ENCODE data around the gene HOXB4.

DNA sequence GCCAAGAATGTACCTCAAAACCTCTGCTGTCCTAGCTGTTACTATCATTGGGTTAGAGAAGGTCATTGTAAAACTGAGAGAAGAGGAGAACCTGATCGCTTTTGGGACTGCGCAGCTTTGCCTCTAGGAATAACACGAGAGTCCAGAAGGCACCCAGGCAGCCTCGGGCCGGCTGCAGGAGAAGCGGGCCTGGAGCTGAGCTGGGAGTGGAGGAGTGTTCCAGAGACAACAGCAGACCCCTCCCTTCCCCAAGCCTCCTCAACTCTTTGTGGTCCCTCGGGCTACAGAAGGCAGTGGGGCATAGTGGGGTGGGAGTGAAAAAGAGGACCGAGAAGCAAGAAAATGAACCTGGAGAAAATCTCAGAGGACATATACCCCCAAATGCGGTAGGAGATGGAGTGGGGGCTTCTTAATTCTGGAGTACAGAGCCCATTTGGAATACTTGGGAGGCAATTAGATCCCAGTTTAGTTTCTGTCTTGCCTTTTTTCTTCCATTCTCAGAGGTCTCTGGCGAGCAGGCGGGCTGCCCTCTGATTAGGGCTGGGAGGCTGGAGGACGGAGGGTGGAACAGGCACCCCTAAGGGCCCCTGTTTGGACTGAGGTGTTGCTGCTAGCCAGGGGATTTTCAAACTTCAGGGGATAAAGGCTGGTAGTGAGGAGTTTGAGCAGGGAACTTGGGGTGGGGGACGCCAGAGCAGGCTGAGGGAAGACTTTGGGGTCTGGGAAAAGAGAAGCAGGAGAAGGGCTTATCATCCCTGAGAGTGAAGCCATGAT, 19.9 kb downstream of the HOXB4 start:
- TF ChIP-seq, protein P1, sequence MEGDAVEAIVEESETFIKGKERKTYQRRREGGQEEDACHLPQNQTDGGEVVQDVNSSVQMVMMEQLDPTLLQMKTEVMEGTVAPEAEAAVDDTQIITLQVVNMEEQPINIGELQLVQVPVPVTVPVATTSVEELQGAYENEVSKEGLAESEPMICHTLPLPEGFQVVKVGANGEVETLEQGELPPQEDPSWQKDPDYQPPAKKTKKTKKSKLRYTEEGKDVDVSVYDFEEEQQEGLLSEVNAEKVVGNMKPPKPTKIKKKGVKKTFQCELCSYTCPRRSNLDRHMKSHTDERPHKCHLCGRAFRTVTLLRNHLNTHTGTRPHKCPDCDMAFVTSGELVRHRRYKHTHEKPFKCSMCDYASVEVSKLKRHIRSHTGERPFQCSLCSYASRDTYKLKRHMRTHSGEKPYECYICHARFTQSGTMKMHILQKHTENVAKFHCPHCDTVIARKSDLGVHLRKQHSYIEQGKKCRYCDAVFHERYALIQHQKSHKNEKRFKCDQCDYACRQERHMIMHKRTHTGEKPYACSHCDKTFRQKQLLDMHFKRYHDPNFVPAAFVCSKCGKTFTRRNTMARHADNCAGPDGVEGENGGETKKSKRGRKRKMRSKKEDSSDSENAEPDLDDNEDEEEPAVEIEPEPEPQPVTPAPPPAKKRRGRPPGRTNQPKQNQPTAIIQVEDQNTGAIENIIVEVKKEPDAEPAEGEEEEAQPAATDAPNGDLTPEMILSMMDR (IDR thresholded peaks at IDR 0.05): no peak
- no peak for TF ChIP-seq POLR2A (IDR thresholded peaks at IDR 0.05)

Measured in Peyer's patch (tissue), 4 donors.